Measurements from ENCODE around the gene BTN2A1.
"Not testable (repeated sequence)": the region's sequence is repeated elsewhere in the genome, so short reads cannot be mapped to it uniquely, and the experiment has no call there.

Gene BTN2A1

GRCh38 chr6:26431258-26432172 is 26.2 kb upstream of the BTN2A1 start:
- no peak overlapping the region for H2AFZ ChIP-seq (ENCODE audit: low read length)
- H3K27ac ChIP-seq (ENCODE audit: low read depth, low read length, poor library complexity, severe bottlenecking), result no peak overlapping the region
- H3K9me3 ChIP-seq (ENCODE audit: low read length), result no peaks in the 10 kb centered on the region
- H3F3A ChIP-seq (ENCODE audit: insufficient read depth, low read length), result no peaks in the 10 kb centered on the region
- H3K4me1 ChIP-seq (ENCODE audit: insufficient read depth, low read length, severe bottlenecking), result no peaks in the 10 kb centered on the region
- no peaks in the 10 kb centered on the region for H4K20me1 ChIP-seq (ENCODE audit: insufficient read depth, low read length)
- H3K9ac ChIP-seq (ENCODE audit: low read length), result no peak overlapping the region
- H3K4me2 ChIP-seq (ENCODE audit: low read length), result no peak overlapping the region
- H3K79me2 ChIP-seq (ENCODE audit: insufficient read depth, low read length), result no peaks in the 10 kb centered on the region
- H3K36me3 ChIP-seq (ENCODE audit: insufficient read depth, low read length), result no peaks in the 10 kb centered on the region; the same call in 1 of the 2 replicates
- H3K27me3 ChIP-seq (ENCODE audit: insufficient read depth, low read length), result peaks cover 2% of the 10 kb centered on the region; the same call in 1 of the 2 replicates
- H3K4me3 ChIP-seq (ENCODE audit: low read depth, low read length, poor library complexity, severe bottlenecking), result no peak overlapping the region
- TF ChIP-seq EZH2 (IDR thresholded peaks at IDR 0.05; ENCODE audit: borderline replicate concordance, low read length) (no peak), CTCF (IDR thresholded peaks at IDR 0.05; ENCODE audit: low read length) (no peak)
- H3K9me2 ChIP-seq (ENCODE audit: low read depth, low read length), result no peaks in the 10 kb centered on the region

GRCh38 chr6:26432627-26433201 is 25.0 kb upstream of the BTN2A1 start:
- H3K4me3 ChIP-seq (ENCODE audit: low read depth, low read length, poor library complexity, severe bottlenecking), result no peak overlapping the region
- no peaks in the 10 kb centered on the region for H3K79me2 ChIP-seq (ENCODE audit: insufficient read depth, low read length)
- TF ChIP-seq EZH2 (IDR thresholded peaks at IDR 0.05; ENCODE audit: borderline replicate concordance, low read length) (no peak), CTCF (IDR thresholded peaks at IDR 0.05; ENCODE audit: low read length) (no peak)
- H2AFZ ChIP-seq (ENCODE audit: low read length), result no peak overlapping the region
- no peaks in the 10 kb centered on the region; the same call in 1 of the 2 replicates for H3K36me3 ChIP-seq (ENCODE audit: insufficient read depth, low read length)
- H3K27me3 ChIP-seq (ENCODE audit: insufficient read depth, low read length), result peaks cover 2% of the 10 kb centered on the region; the same call in 1 of the 2 replicates
- no peaks in the 10 kb centered on the region for H3K9me2 ChIP-seq (ENCODE audit: low read depth, low read length)
- no peaks in the 10 kb centered on the region for H3K4me1 ChIP-seq (ENCODE audit: insufficient read depth, low read length, severe bottlenecking)
- no peaks in the 10 kb centered on the region for H3K9me3 ChIP-seq (ENCODE audit: low read length)
- no peak overlapping the region for H3K4me2 ChIP-seq (ENCODE audit: low read length)
- no peak overlapping the region for H3K9ac ChIP-seq (ENCODE audit: low read length)
- no peaks in the 10 kb centered on the region for H3F3A ChIP-seq (ENCODE audit: insufficient read depth, low read length)
- H3K27ac ChIP-seq (ENCODE audit: low read depth, low read length, poor library complexity, severe bottlenecking), result no peak overlapping the region
- no peaks in the 10 kb centered on the region for H4K20me1 ChIP-seq (ENCODE audit: insufficient read depth, low read length)

- H3K4me3 ChIP-seq (ENCODE audit: low read depth, low read length, poor library complexity, severe bottlenecking); H3K4me2 ChIP-seq (ENCODE audit: low read length); H3K79me2 ChIP-seq (ENCODE audit: insufficient read depth, low read length); H3K36me3 ChIP-seq (ENCODE audit: insufficient read depth, low read length); H3K4me1 ChIP-seq (ENCODE audit: insufficient read depth, low read length, severe bottlenecking); H3K9me3 ChIP-seq (ENCODE audit: low read length); H2AFZ ChIP-seq (ENCODE audit: low read length); H3K27ac ChIP-seq (ENCODE audit: low read depth, low read length, poor library complexity, severe bottlenecking); H3K9me2 ChIP-seq (ENCODE audit: low read depth, low read length); H4K20me1 ChIP-seq (ENCODE audit: insufficient read depth, low read length); H3K9ac ChIP-seq (ENCODE audit: low read length); H3F3A ChIP-seq (ENCODE audit: insufficient read depth, low read length); H3K27me3 ChIP-seq (ENCODE audit: insufficient read depth, low read length): not testable (repeated sequence)
Measured at GRCh38 chr6:26433680-26434079, 24.1 kb upstream of the BTN2A1 start.

Measured in OCI-LY1 (cell line).